ENCODE data around the gene MYMX. TPM values are rescaled to one million over a fixed set of nuclear protein-coding genes. Genes with fewer than 3 reads are reported as not detected.
A peak's percentile ranks its signal among the peaks of the same experiment; 100 is the strongest.

The MYMX gene
- total and polyA plus RNA-seq, 2 donors from 2014 or later, result 1.1 to 2.2 TPM

DNA sequence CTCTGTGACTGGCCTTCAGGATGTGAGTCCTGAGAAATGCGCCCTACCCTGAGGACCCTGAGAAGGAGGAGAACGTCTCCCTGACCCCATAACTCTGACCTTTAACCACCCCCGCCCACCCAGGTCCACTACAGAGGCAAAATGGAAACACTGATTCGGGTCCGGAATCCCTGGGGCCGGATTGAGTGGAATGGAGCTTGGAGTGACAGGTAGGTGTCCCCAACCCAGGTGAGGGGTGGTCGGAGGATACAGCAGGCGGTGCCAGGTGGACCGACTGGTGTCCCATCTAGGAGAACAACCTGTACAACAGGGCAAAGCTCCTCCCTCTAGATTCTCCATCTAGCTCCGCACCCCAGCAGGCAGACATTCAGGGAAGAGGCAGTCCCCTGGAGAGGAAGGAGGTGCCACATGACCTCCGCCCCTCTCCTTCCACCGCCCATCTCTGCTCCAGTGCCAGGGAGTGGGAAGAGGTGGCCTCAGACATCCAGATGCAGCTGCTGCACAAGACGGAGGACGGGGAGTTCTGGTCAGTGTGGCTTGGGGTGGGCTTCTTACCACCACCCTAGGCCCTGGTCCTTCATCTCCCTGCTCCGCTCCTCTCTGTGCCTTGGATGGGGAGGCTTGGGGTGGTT is 40.5 kb upstream of the MYMX start:
- Histone ChIP-seq H3K4me3 (ENCODE audit: low read length in 3 of 3) (no peak overlapping the region), H3K27me3 (ENCODE audit: control insufficient read depth, insufficient read depth, low read length) (no peaks in the 10 kb centered on the region), H3K9ac (ENCODE audit: low read length in 3 of 3) (no peak overlapping the region), H3K9me3 (ENCODE audit: control insufficient read depth in 2 of 3, insufficient read depth in 1 of 3, low read length in 3 of 3) (no peaks in the 10 kb centered on the region), H3K27ac (ENCODE audit: low read depth in 2 of 2, low read length in 2 of 2) (no peak overlapping the region), H3K4me1 (ENCODE audit: control insufficient read depth in 2 of 3, insufficient read depth in 2 of 3, low read depth in 1 of 3, low read length in 3 of 3) (no peaks in the 10 kb centered on the region), H3K36me3 (ENCODE audit: control insufficient read depth in 2 of 3, insufficient read depth in 3 of 3, low read length in 3 of 3) (no peaks in the 10 kb centered on the region)
- FAIRE-seq (no peak), DNase-seq (no peak)
- intact Hi-C loops (cut with DNase I), result no loop called here
- TF ChIP-seq, protein P1, sequence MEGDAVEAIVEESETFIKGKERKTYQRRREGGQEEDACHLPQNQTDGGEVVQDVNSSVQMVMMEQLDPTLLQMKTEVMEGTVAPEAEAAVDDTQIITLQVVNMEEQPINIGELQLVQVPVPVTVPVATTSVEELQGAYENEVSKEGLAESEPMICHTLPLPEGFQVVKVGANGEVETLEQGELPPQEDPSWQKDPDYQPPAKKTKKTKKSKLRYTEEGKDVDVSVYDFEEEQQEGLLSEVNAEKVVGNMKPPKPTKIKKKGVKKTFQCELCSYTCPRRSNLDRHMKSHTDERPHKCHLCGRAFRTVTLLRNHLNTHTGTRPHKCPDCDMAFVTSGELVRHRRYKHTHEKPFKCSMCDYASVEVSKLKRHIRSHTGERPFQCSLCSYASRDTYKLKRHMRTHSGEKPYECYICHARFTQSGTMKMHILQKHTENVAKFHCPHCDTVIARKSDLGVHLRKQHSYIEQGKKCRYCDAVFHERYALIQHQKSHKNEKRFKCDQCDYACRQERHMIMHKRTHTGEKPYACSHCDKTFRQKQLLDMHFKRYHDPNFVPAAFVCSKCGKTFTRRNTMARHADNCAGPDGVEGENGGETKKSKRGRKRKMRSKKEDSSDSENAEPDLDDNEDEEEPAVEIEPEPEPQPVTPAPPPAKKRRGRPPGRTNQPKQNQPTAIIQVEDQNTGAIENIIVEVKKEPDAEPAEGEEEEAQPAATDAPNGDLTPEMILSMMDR (IDR thresholded peaks at IDR 0.05; ENCODE audit: borderline replicate concordance, extremely low read depth, insufficient read depth), result no peak

DNA sequence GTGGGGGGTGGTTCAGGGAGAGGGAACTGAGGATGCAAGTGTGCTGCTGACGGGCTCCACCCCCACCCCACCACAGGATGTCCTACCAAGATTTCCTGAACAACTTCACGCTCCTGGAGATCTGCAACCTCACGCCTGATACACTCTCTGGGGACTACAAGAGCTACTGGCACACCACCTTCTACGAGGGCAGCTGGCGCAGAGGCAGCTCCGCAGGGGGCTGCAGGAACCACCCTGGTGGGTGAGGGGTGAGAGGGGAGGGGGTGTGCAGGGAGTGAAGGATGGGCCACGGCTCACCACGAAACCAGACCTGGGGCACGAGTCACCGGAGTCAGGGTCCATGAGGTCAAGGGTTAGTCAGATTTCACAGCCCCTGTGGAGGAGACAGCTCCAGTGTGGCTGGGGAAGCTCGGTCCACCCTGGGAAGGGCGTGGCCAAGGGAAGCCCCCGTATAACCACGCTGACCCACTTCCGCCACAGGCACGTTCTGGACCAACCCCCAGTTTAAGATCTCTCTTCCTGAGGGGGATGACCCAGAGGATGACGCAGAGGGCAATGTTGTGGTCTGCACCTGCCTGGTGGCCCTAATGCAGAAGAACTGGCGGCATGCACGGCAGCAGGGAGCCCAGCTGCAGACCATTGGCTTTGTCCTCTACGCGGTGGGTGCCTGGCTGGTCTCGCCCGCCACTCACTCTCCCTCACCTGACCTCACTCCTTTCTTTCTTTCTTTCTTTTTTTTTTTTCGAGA is 39.8 kb upstream of the MYMX start:
- Histone ChIP-seq H3K27ac (ENCODE audit: low read depth in 2 of 2, low read length in 2 of 2) (no peak overlapping the region), H3K9ac (ENCODE audit: low read length in 3 of 3) (no peak overlapping the region), H3K27me3 (ENCODE audit: control insufficient read depth, insufficient read depth, low read length) (no peaks in the 10 kb centered on the region), H3K4me3 (ENCODE audit: low read length in 3 of 3) (no peak overlapping the region), H3K9me3 (ENCODE audit: control insufficient read depth in 2 of 3, insufficient read depth in 1 of 3, low read length in 3 of 3) (no peaks in the 10 kb centered on the region), H3K36me3 (ENCODE audit: control insufficient read depth in 2 of 3, insufficient read depth in 3 of 3, low read length in 3 of 3) (no peaks in the 10 kb centered on the region), H3K4me1 (ENCODE audit: control insufficient read depth in 2 of 3, insufficient read depth in 2 of 3, low read depth in 1 of 3, low read length in 3 of 3) (no peaks in the 10 kb centered on the region)
- TF ChIP-seq, protein P1 (IDR thresholded peaks at IDR 0.05; ENCODE audit: borderline replicate concordance, extremely low read depth, insufficient read depth), result no peak
- intact Hi-C loops (cut with DNase I), result no loop called here
- DNase-seq (no peak), FAIRE-seq (no peak)

DNA sequence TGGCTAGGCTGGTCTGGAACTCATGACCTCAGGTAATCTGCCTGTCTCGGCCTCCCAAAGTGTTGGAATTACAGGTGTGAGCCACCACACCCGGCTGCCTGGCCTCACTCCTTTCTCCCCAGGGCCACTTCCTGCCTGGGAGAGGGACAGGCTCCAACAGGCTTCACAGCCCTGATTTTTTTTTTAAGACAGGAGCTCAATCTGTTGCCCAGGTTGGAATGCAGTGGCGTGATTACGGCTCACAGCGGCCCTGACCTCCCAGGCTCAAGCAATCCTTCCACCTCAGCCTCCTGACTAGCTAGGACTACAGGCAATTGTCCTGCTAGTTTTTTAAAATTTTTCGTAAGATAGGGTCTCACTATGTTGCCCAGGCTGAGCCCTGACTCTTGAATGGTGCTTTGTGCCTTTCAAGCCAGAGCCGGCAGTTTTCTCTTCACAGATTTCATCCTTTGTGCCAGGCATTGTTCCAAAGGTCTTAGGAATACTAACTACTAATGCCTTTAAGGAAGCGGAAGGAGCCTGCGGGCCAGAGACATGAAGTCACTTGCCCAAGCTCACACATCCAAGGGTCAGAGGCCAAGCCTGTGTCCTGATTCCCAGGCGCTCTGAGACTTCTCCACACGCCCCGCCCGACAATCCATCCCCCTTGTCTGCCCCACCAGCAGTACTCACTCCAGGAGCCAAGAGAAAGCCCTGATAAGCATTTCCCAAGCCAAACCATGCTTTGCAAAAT is 38.9 kb upstream of the MYMX start:
- no peak overlapping the region for H3K27ac ChIP-seq (ENCODE audit: low read depth in 2 of 2, low read length in 2 of 2)
- no peaks in the 10 kb centered on the region for H3K27me3 ChIP-seq (ENCODE audit: control insufficient read depth, insufficient read depth, low read length)
- no peak overlapping the region for H3K4me3 ChIP-seq (ENCODE audit: low read length in 3 of 3)
- intact Hi-C loops (cut with DNase I), result no loop called here
- H3K36me3 ChIP-seq (ENCODE audit: control insufficient read depth in 2 of 3, insufficient read depth in 3 of 3, low read length in 3 of 3), result no peaks in the 10 kb centered on the region
- H3K9me3 ChIP-seq (ENCODE audit: control insufficient read depth in 2 of 3, insufficient read depth in 1 of 3, low read length in 3 of 3), result no peaks in the 10 kb centered on the region
- H3K9ac ChIP-seq (ENCODE audit: low read length in 3 of 3), result no peak overlapping the region
- no peaks in the 10 kb centered on the region for H3K4me1 ChIP-seq (ENCODE audit: control insufficient read depth in 2 of 3, insufficient read depth in 2 of 3, low read depth in 1 of 3, low read length in 3 of 3)
- no peak for FAIRE-seq
- TF ChIP-seq, protein P1 (IDR thresholded peaks at IDR 0.05; ENCODE audit: borderline replicate concordance, extremely low read depth, insufficient read depth), result no peak
- DNase-seq, result peak in 1 of 5 donors; percentile 84

Measured in kidney (tissue), 14 donors.